Epidermal melanocyte (primary cell): Measurements from ENCODE around the gene ZNF783.
"Not testable (repeated sequence)": the region's sequence is repeated elsewhere in the genome, so short reads cannot be mapped to it uniquely, and the experiment has no call there.

Experiments
- DNase-seq: peaks from one replicate; pipeline ENCODE4 v3.0.0; 2011; ENCODE audit warnings: low spot score; ENCODE audit not compliant: insufficient read length

The ZNF783 gene

GRCh38 chr7:149300620-149301285 lies 38.8 kb downstream of the ZNF783 start:
- DNase-seq, result no peak

DNA sequence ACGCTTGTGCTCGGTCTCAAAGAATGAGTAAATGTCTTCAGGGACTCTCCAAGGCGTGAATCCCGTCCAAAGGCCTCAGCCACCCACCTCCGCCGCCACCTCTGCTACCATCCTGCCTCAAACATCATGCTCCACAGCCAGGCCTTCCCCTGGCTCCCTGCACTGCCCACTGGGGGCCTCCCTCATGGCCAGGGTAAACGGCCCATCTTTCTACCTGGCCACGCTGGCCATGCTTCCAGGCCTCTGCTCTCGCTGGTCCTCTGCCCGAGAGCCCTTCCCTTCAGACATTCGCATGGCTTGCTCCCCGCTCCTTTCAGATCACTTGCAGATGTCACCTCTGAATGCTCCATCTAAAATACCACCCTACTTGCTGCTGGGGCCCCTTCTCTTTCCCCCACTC lies 40.2 kb downstream of the ZNF783 start:
- DNase-seq, result no peak

DNA sequence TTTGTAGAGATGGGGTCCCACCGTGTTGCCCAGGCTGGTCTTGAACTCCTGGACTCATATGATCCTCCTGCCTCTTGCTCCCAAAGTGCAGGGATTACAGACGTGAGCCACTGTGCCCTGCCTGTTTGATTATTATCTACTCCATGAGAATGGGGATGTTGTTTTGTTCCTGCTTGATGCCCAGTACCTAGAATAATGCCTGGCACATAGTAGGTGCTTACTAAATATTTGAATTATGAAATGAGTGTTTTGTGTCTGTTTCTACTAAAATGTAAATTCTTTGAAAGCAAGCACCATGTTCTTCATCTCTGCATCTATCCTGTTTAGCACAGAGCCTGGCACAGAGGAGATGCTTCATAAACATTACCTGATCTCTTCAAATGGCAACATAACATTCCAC lies 40.9 kb downstream of the ZNF783 start:
- DNase-seq, result no peak

DNA sequence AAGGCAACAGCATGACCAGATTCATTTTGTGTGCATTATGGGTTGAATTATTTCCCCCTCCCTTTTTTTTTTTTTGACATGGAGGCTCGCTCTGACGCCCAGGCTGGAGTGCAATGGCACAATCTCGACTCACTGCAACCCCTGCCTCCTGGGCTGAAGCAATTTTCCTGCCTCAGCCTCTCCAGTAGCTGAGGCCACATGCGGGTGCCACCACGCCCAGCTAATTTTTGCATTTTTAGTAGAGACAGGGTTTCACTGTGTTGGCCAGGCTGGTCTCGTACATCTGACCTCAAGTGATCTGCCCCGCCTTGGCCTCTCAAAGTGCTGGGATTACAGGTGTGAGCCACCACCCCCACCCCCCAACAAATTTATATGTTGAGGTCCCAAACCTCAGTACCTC lies 42.0 kb downstream of the ZNF783 start:
- no peak for DNase-seq

- DNase-seq, result no peak
Observed at GRCh38 chr7:149306854-149307253, 44.9 kb downstream of the ZNF783 start.

DNA sequence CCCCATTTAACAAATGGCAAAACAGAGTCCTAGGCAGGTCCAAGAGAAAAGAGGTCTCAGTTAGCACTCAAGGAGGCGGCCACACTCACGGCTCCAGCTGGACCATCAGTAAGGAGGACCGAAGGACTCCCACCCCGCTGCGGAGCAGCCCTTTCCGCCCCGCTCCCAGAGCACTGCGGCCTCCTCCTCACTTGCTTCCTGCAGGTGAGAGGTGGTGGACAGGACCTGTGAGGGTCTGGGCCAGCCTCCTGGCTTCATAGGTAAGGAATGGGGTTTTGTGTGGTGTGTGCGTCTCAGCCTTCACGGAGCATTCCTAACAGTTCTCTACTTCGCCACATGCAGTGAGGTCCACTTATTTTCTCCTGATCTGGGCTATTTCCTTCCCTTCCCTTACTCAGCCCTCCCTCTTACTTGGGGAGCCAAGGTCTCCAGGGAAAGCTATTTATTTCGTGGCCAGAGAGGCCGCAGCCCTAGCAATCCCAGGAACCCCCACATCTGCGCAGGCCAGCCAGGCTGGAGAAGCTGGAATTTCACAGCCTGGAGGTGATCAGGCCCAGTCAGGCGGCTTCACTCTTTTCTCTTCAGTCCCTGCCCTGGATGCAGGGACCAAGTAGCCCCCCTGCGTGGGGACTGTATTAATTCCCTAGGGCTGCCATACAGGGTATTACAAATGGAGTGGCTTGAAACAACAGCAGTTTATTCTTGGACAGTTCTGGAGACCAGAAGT lies 45.9 kb downstream of the ZNF783 start:
- no peak for DNase-seq

DNA sequence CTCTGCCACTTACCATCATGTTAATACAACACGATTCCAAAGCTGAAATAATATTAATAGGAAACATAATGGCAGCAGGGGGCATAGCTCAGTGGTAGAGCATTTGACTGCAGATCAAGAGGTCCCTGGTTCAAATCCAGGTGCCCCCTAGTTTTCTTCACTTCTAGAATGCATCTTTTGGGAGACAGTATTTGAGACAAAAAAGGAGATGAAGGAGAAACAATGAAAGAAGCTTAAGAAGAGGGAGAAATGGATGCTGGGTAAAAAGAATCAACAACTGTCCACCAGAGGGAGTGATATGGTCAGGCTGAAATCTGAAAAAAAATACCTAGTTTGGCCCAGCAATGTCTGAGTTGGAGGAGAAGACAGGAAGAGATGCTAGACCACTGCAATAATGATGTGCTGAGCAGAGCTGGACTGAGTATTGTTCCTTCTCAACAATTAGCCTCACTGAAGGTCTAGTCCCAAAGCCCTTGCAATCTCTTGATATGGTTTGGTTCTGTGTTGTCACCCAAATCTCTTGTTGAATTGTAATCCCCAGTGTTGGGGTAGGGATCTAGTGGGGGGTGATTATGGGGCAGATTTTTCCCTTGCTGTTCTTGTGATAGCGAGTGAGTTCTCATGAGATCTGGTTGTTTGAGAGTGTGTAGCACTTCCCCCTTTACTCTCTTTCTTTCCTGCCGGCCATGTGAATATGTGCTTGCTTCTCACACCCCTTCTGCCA lies 48.3 kb downstream of the ZNF783 start:
- peak; percentile 54 for DNase-seq

GRCh38 chr7:149310990-149311573 lies 49.1 kb downstream of the ZNF783 start:
- no peak for DNase-seq

GRCh38 chr7:149313981-149314380 lies 52.0 kb downstream of the ZNF783 start:
- no peak for DNase-seq

DNA sequence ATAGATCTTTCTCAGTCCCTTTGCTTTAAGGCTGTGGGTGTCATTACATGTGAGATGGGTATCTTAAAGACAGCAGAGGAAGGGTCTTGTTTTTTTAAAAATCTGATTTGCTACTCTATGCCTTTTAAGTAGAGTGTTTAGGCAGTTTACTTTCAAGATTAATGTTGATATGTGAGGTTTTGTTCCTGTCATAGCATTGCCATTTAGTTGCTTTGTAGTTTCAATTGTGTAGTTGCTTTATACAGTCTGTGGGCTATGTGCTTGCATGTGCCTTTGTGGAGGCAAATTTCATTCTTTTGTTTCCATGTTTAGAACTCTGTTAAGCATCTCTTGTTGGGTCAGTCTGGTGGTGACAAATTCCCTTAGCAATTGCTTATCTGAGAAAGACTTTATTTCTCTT lies 54.6 kb downstream of the ZNF783 start:
- no peak for DNase-seq

DNA sequence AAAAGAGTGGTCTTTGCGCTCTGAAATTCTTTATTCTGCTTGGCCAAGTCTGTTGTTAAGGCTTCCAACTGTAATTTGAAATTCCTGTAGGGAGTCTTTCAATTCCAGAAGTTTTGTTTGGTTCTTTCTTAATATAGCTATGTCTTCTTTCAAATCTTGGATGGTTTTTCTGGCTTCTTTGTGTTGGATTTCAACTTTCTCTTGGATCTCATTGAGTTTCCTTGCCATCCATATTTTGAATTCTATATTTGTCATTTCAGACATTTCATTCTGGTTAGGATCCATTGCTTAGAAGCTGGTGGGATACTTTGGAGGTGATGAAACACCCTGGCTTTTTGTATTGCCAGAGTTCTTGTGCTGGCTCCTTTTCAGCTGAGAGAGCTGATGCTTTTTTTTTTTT lies 55.5 kb downstream of the ZNF783 start:
- DNase-seq, result no peak

DNA sequence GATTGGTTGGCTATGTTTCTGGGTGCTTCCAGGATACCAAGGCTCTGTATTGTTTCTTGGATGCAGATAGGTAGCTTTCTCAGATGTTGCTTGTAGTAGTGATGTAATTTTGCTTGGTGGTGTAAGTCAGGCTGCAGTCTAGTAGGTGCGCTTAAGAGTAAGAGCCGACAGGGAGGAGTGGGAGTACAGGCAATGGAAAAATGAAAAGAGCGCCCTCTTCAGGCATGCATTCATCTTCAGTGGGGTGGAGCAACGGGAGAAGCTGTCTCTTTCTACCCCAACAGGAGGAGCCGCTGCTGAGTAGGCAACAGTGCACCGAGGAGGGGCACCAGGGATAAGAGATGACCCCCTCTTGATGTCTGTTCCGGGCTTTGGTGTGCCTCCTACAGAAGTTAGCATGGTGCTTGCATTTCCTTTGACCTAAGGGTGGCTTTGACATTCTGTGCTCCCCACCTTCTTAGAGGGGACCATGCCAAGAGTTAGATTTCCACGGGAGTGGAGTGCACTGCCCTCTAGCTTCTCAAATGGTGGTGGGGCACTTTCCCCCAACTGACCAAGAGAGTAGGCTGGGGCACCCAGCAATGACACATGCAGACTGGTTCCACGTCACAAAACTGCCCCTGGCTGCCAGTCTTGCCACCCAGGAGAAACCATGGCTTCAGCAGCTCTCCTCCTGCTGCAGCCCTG lies 56.1 kb downstream of the ZNF783 start:
- DNase-seq, result no peak

- no peak for DNase-seq
Observed at GRCh38 chr7:149319376-149319775, 57.4 kb downstream of the ZNF783 start.

GRCh38 chr7:149320313-149321124 lies 58.5 kb downstream of the ZNF783 start:
- no peak for DNase-seq

DNA sequence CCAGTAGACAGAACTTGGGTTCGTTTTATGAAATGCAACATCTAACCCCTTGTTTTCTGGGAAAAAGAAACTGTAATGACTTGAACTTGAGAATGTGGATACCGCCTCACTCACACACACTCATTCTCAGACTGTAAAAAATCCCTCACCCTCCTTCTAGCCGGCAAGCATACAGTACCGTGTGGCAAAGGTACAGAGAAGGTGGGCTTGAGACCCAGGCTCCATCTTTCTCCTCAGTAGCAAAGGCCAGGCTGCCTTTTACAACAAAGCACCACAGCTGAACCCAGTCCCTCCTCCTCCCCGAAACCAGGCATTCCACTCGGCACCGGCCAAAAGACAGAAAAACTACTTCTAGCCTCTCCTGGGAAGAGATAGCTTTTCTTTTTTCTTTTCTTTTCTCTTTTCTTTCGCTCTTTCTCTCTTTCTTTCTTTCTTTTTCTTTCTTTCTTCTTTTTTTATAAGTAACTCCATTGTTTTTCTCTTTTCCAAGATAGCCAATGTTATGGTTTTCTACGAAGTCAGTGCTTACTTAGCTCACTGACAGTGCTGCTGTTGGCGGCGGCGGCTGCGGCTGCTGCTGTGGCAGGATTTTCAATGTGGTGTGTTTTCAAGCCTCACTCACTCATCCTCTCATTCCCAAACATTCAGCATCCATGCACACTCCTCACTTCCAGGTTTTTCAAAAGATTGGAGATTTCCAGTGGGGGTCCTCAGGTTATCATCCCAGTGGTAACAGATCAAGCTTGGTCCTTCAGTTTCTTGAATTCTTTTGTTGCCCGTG lies 59.3 kb downstream of the ZNF783 start:
- DNase-seq, result not testable (repeated sequence)

- no peak for DNase-seq
Observed at GRCh38 chr7:149321978-149322541, 60.1 kb downstream of the ZNF783 start.

DNA sequence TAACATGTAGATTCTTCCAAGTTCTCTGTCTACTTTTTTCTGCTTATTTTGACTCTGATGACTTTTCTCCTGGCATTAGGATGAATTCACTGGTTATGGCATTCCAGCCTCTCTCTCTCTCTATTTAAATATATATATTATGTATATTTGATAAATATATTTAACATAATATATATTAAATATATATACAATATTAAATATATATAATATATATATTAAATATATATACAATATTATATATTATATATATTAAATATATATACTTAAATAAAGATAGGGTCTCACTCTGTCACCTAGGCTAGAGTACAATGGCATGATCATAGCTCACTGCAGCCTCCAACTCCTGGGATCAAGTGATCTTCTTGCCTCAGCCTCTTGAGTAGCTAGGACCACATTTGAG lies 60.7 kb downstream of the ZNF783 start:
- no peak for DNase-seq

DNA sequence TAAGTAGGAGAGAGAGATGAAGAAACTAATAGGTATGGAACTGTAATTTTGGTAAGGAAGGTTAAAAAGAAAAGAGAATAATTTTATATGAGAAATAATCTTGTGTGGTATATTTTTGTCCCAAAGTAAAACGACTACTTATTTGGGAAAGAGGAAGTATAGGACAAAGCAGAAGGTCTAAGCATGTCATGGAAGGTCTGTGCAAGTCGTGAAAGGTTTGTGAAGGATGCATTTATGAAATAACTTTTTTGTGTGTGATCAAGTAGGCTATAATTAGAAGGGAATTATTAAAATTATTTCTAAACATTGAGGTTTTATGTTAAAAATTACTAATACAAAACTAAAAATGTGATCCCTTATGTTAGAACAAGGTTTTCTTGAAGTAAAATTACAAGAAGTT lies 63.3 kb downstream of the ZNF783 start:
- DNase-seq, result no peak

GRCh38 chr7:149329265-149329664 lies 67.3 kb downstream of the ZNF783 start:
- DNase-seq, result no peak
